Activated CD4-positive, alpha-beta T cell treated with anti-CD3 and anti-CD28 coated beads, Interleukin-2, amount 50 U/mL, for 48 hours (primary cell): Measurements from ENCODE around the gene SEC31A.

Source experiments
- DNase-seq, 2 experiments: peaks; one replicate each; pipeline ENCODE4 v3.0.0-alpha.2; 2020

Gene SEC31A

GRCh38 chr4:82791179-82791578, 99.8 kb downstream of the SEC31A start:
- no peak for DNase-seq

- no peak for DNase-seq
These were observed 100.8 kb downstream of the SEC31A start for GRCh38 chr4:82790060-82790660.

GRCh38 chr4:82789025-82789776, 101.8 kb downstream of the SEC31A start:
- no peak for DNase-seq

- DNase-seq = no peak
These were observed 103.6 kb downstream of the SEC31A start for GRCh38 chr4:82787342-82787741.

- no peak for DNase-seq
These were observed 104.1 kb downstream of the SEC31A start for GRCh38 chr4:82786828-82787227.

- no peak for DNase-seq
These were observed 105.1 kb downstream of the SEC31A start for GRCh38 chr4:82785611-82786400.

- DNase-seq = no peak
These were observed 106.0 kb downstream of the SEC31A start for GRCh38 chr4:82784681-82785610.

GRCh38 chr4:82782626-82783345, 108.2 kb downstream of the SEC31A start:
- DNase-seq = no peak

GRCh38 chr4:82780752-82781231, 110.2 kb downstream of the SEC31A start:
- DNase-seq = no peak

GRCh38 chr4:82780170-82780751, 110.7 kb downstream of the SEC31A start:
- DNase-seq = no peak

GRCh38 chr4:82779032-82779431, 111.9 kb downstream of the SEC31A start:
- DNase-seq = no peak

- DNase-seq = no peak
These were observed 113.0 kb downstream of the SEC31A start for GRCh38 chr4:82777857-82778525.

GRCh38 chr4:82776925-82777542, 113.9 kb downstream of the SEC31A start:
- no peak for DNase-seq

- no peak for DNase-seq
These were observed 115.7 kb downstream of the SEC31A start for GRCh38 chr4:82775243-82775642.

- no peak for DNase-seq
These were observed 116.2 kb downstream of the SEC31A start for GRCh38 chr4:82774711-82775171.

GRCh38 chr4:82773057-82773456, 117.9 kb downstream of the SEC31A start:
- no peak for DNase-seq

GRCh38 chr4:82770607-82771006, 120.3 kb downstream of the SEC31A start:
- no peak for DNase-seq
